Heart left ventricle (tissue), 16 donors: ENCODE results near the gene GPC6. TPM values are rescaled to one million over a fixed set of nuclear protein-coding genes. Genes with fewer than 3 reads are reported as not detected.

Experiments used
- ATAC-seq, 4 donors: fragments of 200-7000 bp; cut with Tn5 transposase; one replicate each; pipeline ENCODE4 v1.9.1; 2020 to 2022; ENCODE audit warnings: moderate library complexity in 4 of 4, mild to moderate bottlenecking in 3 of 4, moderate number of reproducible peaks in 1 of 4
- DNase-seq, 5 donors: peaks; one replicate each; pipeline ENCODE4 v3.0.0-alpha.2; 2020
- H3K27ac ChIP-seq, 12 donors: fragments of 200-600 bp; sonication (generic) in 4 of 12; one replicate each; pipeline versions ENCODE4 v1.5.0 to v1.8.0; 2016 to 2022; ENCODE audit warnings: mild to moderate bottlenecking in 2 of 12
- H3K27me3 ChIP-seq, 9 donors: fragments of 200-600 bp; sonication (generic) in 2 of 9; one replicate each; pipeline versions ENCODE4 v1.5.1 to v1.8.0; 2016 to 2022; ENCODE audit warnings: mild to moderate bottlenecking in 3 of 9
- H3K36me3 ChIP-seq, 9 donors: fragments of 200-600 bp; sonication (generic) in 2 of 9; one replicate each; pipeline versions ENCODE4 v1.5.0 to v1.8.0; 2018 to 2022; ENCODE audit warnings: mild to moderate bottlenecking in 2 of 9
- H3K4me1 ChIP-seq, 12 donors: fragments of 200-600 bp; sonication (generic) in 4 of 12; one replicate each; pipeline versions ENCODE4 v1.5.0 to v1.8.0; 2016 to 2022; ENCODE audit warnings: mild to moderate bottlenecking in 3 of 12
- H3K4me3 ChIP-seq, 12 donors: fragments of 200-600 bp; sonication (generic) in 4 of 12; one replicate each; pipeline versions ENCODE4 v1.5.0 to v1.8.0; 2017 to 2022; ENCODE audit warnings: mild to moderate bottlenecking in 9 of 12, moderate library complexity in 4 of 12
- H3K9me3 ChIP-seq, 12 donors: fragments of 200-600 bp; sonication (generic) in 4 of 12; one replicate each; pipeline versions ENCODE4 v1.5.0 to v1.8.0; 2016 to 2022; ENCODE audit warnings: mild to moderate bottlenecking in 1 of 12
- POLR2A ChIP-seq, 2 donors: fragments of 450-650 bp; IDR thresholded peaks; one replicate each; pipeline ENCODE4 v1.6.1; 2017; ENCODE audit warnings: antibody characterized with exemption in 2 of 2, mild to moderate bottlenecking in 2 of 2, moderate library complexity in 2 of 2
- WGBS, 4 donors: extraction: QIAGEN DNeasy Blood & Tissue Kit in 2 of 4; methylation state at CpG; one replicate each; pipeline versions ENCODE4 v1.1.5 to v1.1.7; 2013 to 2018; 5-methylcytosine and 5-hydroxymethylcytosine counted together
- intact Hi-C, 10 donors: fragments of 100-400 bp; cut with DNase I; formaldehyde crosslinking; loops; one replicate each; pipeline versions ENCODE4 v1.11.1 to v1.14.2; 2022
- polyA plus RNA-seq, 2 donors: library from polyadenylated mRNA; stranded (reverse); fragments of 200-250 nt; gene quantifications; one replicate each; pipeline ENCODE4 v1.2.3, GENCODE V29; 2013
- total RNA-seq, 9 donors: library from RNA; depleted of rRNA in 2 of 9; stranded (reverse); fragments of >200 nt in 2 of 9; fragmentation: NEBNext Ultra II Directional in 3 of 9; extraction: Animal tissue kit (Norgen Biotek cat#: 25700) in 3 of 9; gene quantifications; one replicate each; pipeline versions ENCODE4 v1.1.0 to v1.2.4, GENCODE V29; 2016 to 2023
- TF ChIP-seq, protein P1 (sequence below), 12 donors: fragments of 200-600 bp; sonication (generic) in 4 of 12; IDR thresholded peaks; one replicate each; pipeline versions ENCODE4 v1.5.0 to v1.8.0; 2018 to 2022; ENCODE audit warnings: antibody characterized with exemption in 12 of 12, mild to moderate bottlenecking in 5 of 12
- donor health status: ischemic (EF 13 %, LVEDD 7.1; RV severe dilation, severe dysfunction).
- donor health status: healthy with polysubstance abuse.
- donor health status: DM: no; HTN: yes; CAD: no.
- donor health status: DM: no; HTN: no; CAD: no.
- donor health status: ischemic (EF 25% LVEDD 6.9; RV normal size, moderate dysfunction).
- donor health status: ischemic (EF 25% LVEDD 5.7; RV mildly dilated, moderate dysfunction).
- donor health status: healthy.
- donor health status: DM: yes; HTN: yes; CAD: no.
- donor health status: ischemic (EF 35%, LVEDD 5.7; RV mildly dilated, moderate dysfunction).
- donor health status: nonischemic (EF 11% LVEDD 7.7; RV severe dilation, severe dysfunction).
- donor health status: DM: yes; HTN: yes; CAD: no.
- donor health status: PGD.
- donor health status: ischemic (EF 29% LVEDD 5.4; RV normal size, mild dysfunction).
- donor health status: nonischemic (EF 23%, LVEDD 6.1; RV moderate dilation, normal function).

Gene GPC6
- total and polyA plus RNA-seq, 11 donors = 0.08 to 6.2 (median 2.0) TPM

DNA sequence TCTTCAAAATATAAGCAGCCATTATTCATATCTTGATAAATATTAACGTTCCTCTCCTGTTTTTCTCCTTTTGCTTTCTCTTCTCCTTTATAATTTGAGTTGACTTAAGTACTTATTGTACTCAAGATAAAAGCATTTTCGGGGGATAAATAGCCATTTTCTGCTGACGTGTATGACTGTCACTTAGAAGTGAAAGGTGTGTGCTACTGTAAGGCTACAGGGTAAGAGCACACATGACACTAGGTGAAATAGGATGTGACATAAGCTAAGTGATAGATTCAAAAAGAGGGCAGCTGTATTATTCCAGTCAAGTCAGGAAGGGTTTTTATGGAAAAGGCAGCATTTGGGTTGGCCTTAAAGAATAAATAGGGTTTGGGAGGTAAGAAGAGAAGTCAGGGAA lies 128.5 kb downstream of the GPC6 start:
- DNase-seq = no peak
- Histone ChIP-seq H3K4me1 (no peaks in the 10 kb centered on the region), H3K9me3 (no peaks in the 10 kb centered on the region), H3K36me3 (no peaks in the 10 kb centered on the region), H3K27ac (no peak overlapping the region), H3K27me3 (no peaks in the 10 kb centered on the region), H3K4me3 (no peak overlapping the region)
- no peak for TF ChIP-seq POLR2A (IDR thresholded peaks at IDR 0.05)
- TF ChIP-seq, protein P1, sequence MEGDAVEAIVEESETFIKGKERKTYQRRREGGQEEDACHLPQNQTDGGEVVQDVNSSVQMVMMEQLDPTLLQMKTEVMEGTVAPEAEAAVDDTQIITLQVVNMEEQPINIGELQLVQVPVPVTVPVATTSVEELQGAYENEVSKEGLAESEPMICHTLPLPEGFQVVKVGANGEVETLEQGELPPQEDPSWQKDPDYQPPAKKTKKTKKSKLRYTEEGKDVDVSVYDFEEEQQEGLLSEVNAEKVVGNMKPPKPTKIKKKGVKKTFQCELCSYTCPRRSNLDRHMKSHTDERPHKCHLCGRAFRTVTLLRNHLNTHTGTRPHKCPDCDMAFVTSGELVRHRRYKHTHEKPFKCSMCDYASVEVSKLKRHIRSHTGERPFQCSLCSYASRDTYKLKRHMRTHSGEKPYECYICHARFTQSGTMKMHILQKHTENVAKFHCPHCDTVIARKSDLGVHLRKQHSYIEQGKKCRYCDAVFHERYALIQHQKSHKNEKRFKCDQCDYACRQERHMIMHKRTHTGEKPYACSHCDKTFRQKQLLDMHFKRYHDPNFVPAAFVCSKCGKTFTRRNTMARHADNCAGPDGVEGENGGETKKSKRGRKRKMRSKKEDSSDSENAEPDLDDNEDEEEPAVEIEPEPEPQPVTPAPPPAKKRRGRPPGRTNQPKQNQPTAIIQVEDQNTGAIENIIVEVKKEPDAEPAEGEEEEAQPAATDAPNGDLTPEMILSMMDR (IDR thresholded peaks at IDR 0.05) = no peak
- intact Hi-C loops = no loop called here
- WGBS, 4 donors = 79 to 87% (median 81%) methylated on average over 3 of the region's 3 CpGs
- ATAC-seq = no peak

DNA sequence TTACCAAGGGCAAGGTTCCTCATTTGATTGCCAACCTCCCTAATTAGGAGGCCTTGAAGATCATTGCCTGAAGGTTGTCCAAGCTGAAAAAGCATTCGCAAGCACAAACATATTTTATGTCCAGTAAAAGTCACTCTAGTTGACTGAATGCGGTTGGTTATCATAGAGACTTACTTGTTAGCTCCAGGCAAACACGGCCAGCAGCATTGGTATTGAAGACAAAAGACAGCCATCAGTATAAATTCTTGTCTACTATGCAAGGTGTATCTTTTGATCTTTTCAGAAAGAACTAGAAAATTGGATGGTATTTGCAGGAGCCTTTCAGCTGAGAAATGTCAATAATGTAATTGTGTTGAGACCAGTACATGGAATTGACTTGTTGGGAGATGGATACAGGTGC lies 129.9 kb downstream of the GPC6 start:
- 91 to 96% (median 93%) methylated on average over 3 of the region's 3 CpGs for WGBS, 4 donors
- no peaks in the 10 kb centered on the region for H3K9me3 ChIP-seq
- no peaks in the 10 kb centered on the region for H3K27me3 ChIP-seq
- H3K36me3 ChIP-seq = no peaks in the 10 kb centered on the region
- intact Hi-C loops = no loop called here
- no peak for DNase-seq
- H3K4me1 ChIP-seq = no peaks in the 10 kb centered on the region
- H3K4me3 ChIP-seq = no peak overlapping the region
- ATAC-seq = no peak
- TF ChIP-seq POLR2A (IDR thresholded peaks at IDR 0.05) = no peak
- TF ChIP-seq, protein P1 (IDR thresholded peaks at IDR 0.05) = no peak
- no peak overlapping the region for H3K27ac ChIP-seq

DNA sequence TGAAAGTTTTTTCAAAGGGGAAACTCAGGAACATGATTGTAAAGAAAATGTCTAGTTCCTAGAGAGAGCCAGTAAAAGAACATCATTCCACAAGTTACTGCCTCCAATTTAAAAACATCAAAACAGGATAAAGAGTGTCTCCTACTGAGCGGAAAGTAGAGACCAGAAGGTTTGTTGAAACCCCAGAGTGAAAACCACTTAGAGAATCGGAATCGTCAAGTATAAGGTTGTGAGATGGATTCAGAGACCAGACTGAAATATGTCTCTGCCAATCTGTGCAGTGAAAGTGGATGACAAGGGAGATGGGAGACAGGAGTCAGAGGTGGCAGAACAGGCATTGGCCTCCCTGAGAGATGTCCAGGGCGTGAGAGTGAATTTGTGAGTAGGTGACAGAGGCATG lies 133.4 kb downstream of the GPC6 start:
- WGBS, 4 donors = 68 to 79% (median 77%) methylated on average over 4 of the region's 4 CpGs

DNA sequence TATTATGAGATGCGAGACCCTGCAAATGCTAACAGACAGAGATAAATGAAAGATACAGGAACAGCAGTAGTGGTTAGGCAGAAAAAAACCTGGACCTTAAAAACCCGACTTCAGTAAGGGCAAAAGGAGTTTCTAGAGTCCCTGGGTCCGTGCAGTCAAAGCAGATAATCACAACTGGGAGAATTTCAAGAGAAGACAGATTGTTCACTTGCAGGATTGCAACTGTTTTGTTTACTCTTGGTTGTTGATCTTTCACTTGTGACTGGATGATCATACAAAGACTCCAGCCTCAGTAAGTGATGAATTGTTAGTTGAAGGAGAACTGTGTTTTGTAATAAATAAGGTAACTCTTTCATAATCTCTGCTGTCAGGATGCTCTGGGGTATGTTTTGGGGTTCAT lies 135.1 kb downstream of the GPC6 start:
- 24 to 51% (median 40%) methylated on average over 3 of the region's 3 CpGs for WGBS, 4 donors
- H3K9me3 ChIP-seq = no peaks in the 10 kb centered on the region
- H3K27me3 ChIP-seq = no peaks in the 10 kb centered on the region
- H3K4me3 ChIP-seq = no peak overlapping the region
- no peak for TF ChIP-seq POLR2A (IDR thresholded peaks at IDR 0.05)
- TF ChIP-seq, protein P1 (IDR thresholded peaks at IDR 0.05) = no peak
- ATAC-seq (no peak), DNase-seq (no peak)
- H3K36me3 ChIP-seq = no peaks in the 10 kb centered on the region
- no peaks in the 10 kb centered on the region for H3K4me1 ChIP-seq
- intact Hi-C loops = no loop called here
- H3K27ac ChIP-seq = no peak overlapping the region

More for the DNA sequence above, 133.4 kb downstream of the GPC6 start:
- TF ChIP-seq, protein P1 (IDR thresholded peaks at IDR 0.05) = no peak
- no peak for TF ChIP-seq POLR2A (IDR thresholded peaks at IDR 0.05)
- H3K4me1 ChIP-seq = no peaks in the 10 kb centered on the region
- intact Hi-C loops = no loop called here
- no peaks in the 10 kb centered on the region for H3K9me3 ChIP-seq
- H3K27me3 ChIP-seq = no peaks in the 10 kb centered on the region
- H3K36me3 ChIP-seq = no peaks in the 10 kb centered on the region
- H3K4me3 ChIP-seq = no peak overlapping the region
- H3K27ac ChIP-seq = no peak overlapping the region
- no peak for ATAC-seq
- no peak for DNase-seq
